GM10248 (cell line): ENCODE measurements around the gene TDP1.

Experiments
- CTCF ChIA-PET: fragments of 300-600 bp; sonication (Branson Sonifier 250); formaldehyde crosslinking; extraction: SDS; loops from one replicate; lab custom pipeline; 2021; ENCODE audit warnings: antibody characterized with exemption; lab: Yijun Ruan, JAX
- POLR2A ChIA-PET: fragments of 350-650 bp; sonication (Branson Sonifier 250); formaldehyde crosslinking; extraction: SDS; loops from one replicate; lab custom pipeline; 2020; ENCODE audit warnings: antibody characterized with exemption; lab: Yijun Ruan, JAX
- DNase-seq: peaks from one replicate; pipeline ENCODE4 v3.0.0; 2012; ENCODE audit errors: extremely low spot score
- CTCF ChIP-seq: IDR thresholded peaks from 2 replicates; pipeline ENCODE4 v1.5.1; 2012; ENCODE audit warnings: mild to moderate bottlenecking, low read depth; ENCODE audit errors: extremely low read depth, missing control alignments, control extremely low read depth

The TDP1 gene

GRCh38 chr14:90093942-90094595, 138.3 kb downstream of the TDP1 start:
- POLR2A ChIA-PET: no interaction called here
- no peak for TF ChIP-seq CTCF
- CTCF ChIA-PET: no interaction called here
- no peak for DNase-seq
